Heart left ventricle (tissue), 13 donors: Measurements from ENCODE around the gene SHOX.

Source experiments
- POLR2A ChIP-seq, 2 donors: fragments of 450-650 bp; IDR thresholded peaks; one replicate each; pipeline ENCODE4 v1.6.1; 2017; ENCODE audit warnings: antibody characterized with exemption in 2 of 2, mild to moderate bottlenecking in 2 of 2, moderate library complexity in 2 of 2
- TF ChIP-seq, protein P1 (sequence below), 12 donors: fragments of 200-600 bp; sonication (generic) in 4 of 12; IDR thresholded peaks; one replicate each; pipeline versions ENCODE4 v1.5.0 to v1.8.0; 2018 to 2022; ENCODE audit warnings: antibody characterized with exemption in 12 of 12, mild to moderate bottlenecking in 5 of 12
- donor health status: ischemic (EF 13 %, LVEDD 7.1; RV severe dilation, severe dysfunction).
- donor health status: DM: no; HTN: yes; CAD: no.
- donor health status: DM: no; HTN: no; CAD: no.
- donor health status: ischemic (EF 25% LVEDD 6.9; RV normal size, moderate dysfunction).
- donor health status: ischemic (EF 25% LVEDD 5.7; RV mildly dilated, moderate dysfunction).
- donor health status: ischemic (EF 35%, LVEDD 5.7; RV mildly dilated, moderate dysfunction).
- donor health status: nonischemic (EF 11% LVEDD 7.7; RV severe dilation, severe dysfunction).
- donor health status: DM: yes; HTN: yes; CAD: no.
- donor health status: PGD.
- donor health status: ischemic (EF 29% LVEDD 5.4; RV normal size, mild dysfunction).
- donor health status: nonischemic (EF 23%, LVEDD 6.1; RV moderate dilation, normal function).

DNA sequence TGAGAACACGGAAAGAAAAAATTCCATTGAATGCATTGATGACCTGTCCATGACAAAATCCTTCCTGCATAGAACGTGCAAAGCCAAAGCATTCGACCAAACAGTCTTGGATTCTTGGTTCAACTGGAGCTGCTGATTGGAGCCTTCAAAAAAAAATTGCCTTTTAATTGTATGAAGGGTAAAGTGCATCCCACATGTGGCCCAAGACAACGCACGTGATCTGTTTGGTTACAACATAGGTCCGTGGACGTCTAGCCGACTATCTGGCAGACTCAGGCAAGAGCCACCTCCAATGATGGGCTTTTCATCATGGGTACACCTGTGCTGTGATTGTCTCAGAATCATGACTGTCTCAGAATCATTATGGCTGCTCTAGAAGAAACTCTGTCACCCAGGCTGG lies 52.3 kb downstream of the SHOX start:
- TF ChIP-seq, protein P1, sequence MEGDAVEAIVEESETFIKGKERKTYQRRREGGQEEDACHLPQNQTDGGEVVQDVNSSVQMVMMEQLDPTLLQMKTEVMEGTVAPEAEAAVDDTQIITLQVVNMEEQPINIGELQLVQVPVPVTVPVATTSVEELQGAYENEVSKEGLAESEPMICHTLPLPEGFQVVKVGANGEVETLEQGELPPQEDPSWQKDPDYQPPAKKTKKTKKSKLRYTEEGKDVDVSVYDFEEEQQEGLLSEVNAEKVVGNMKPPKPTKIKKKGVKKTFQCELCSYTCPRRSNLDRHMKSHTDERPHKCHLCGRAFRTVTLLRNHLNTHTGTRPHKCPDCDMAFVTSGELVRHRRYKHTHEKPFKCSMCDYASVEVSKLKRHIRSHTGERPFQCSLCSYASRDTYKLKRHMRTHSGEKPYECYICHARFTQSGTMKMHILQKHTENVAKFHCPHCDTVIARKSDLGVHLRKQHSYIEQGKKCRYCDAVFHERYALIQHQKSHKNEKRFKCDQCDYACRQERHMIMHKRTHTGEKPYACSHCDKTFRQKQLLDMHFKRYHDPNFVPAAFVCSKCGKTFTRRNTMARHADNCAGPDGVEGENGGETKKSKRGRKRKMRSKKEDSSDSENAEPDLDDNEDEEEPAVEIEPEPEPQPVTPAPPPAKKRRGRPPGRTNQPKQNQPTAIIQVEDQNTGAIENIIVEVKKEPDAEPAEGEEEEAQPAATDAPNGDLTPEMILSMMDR (IDR thresholded peaks at IDR 0.05), result no peak
- TF ChIP-seq POLR2A (IDR thresholded peaks at IDR 0.05), result no peak
